Measurements from ENCODE around the gene ZBED4.

Gene ZBED4

GRCh38 chr22:49936973-49937757 lies 83.5 kb downstream of the ZBED4 start:
- DNase-seq (ENCODE audit: low read depth in 2 of 2): no peak

- no peak for DNase-seq (ENCODE audit: low read depth in 2 of 2)
Measured at GRCh38 chr22:49937758-49938564, 84.3 kb downstream of the ZBED4 start.

- no peak for DNase-seq (ENCODE audit: low read depth in 2 of 2)
Measured at GRCh38 chr22:49938565-49939136, 85.0 kb downstream of the ZBED4 start.

Measured in fibroblast of skin of left biceps (primary cell).